GM12875 (cell line): ENCODE measurements around the gene TSHZ2.

Source experiments
- H3K4me3 ChIP-seq: one replicate; pipeline ENCODE4 v1.5.1; 2011; ENCODE audit warnings: low read depth, low read length, control low read depth
- TF ChIP-seq, protein P1 (sequence below): IDR thresholded peaks from 2 replicates; pipeline ENCODE4 v1.5.1; 2011; ENCODE audit warnings: low read depth, mild to moderate bottlenecking, control low read depth, inconsistent platforms, low read length, moderate library complexity, borderline replicate concordance; ENCODE audit not compliant: insufficient read depth

Gene TSHZ2

GRCh38 chr20:53343448-53343847 lies 371.3 kb downstream of the TSHZ2 start:
- TF ChIP-seq, protein P1, sequence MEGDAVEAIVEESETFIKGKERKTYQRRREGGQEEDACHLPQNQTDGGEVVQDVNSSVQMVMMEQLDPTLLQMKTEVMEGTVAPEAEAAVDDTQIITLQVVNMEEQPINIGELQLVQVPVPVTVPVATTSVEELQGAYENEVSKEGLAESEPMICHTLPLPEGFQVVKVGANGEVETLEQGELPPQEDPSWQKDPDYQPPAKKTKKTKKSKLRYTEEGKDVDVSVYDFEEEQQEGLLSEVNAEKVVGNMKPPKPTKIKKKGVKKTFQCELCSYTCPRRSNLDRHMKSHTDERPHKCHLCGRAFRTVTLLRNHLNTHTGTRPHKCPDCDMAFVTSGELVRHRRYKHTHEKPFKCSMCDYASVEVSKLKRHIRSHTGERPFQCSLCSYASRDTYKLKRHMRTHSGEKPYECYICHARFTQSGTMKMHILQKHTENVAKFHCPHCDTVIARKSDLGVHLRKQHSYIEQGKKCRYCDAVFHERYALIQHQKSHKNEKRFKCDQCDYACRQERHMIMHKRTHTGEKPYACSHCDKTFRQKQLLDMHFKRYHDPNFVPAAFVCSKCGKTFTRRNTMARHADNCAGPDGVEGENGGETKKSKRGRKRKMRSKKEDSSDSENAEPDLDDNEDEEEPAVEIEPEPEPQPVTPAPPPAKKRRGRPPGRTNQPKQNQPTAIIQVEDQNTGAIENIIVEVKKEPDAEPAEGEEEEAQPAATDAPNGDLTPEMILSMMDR: no peak
- H3K4me3 ChIP-seq: no peak overlapping the region

DNA sequence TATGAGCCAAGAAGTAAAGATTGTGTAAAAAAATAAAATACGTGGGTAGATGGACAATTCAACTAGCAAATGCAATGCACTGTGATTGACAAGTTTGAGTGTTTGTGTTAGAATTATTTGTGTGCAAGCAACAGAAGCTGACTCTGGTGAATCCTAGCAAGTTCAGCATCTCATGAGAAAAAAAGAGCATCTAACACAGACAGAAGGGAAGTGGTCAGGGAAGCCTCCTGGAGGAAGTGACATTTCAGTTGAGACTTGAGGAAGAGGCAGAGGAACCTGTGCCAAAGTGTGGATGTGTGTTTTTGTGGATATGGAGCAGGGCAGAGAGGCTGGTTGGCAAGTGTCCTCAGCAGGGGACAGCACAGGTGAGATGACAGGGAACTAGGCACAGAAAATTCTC lies 372.7 kb downstream of the TSHZ2 start:
- no peak overlapping the region for H3K4me3 ChIP-seq
- TF ChIP-seq, protein P1: no peak

GRCh38 chr20:53345536-53346334 lies 373.6 kb downstream of the TSHZ2 start:
- H3K4me3 ChIP-seq: no peak overlapping the region
- TF ChIP-seq, protein P1: no peak

GRCh38 chr20:53346335-53346648 lies 374.1 kb downstream of the TSHZ2 start:
- no peak overlapping the region for H3K4me3 ChIP-seq
- TF ChIP-seq, protein P1: no peak

- H3K4me3 ChIP-seq: no peak overlapping the region
- TF ChIP-seq, protein P1: no peak
Observed at GRCh38 chr20:53349730-53350129, 377.6 kb downstream of the TSHZ2 start.

DNA sequence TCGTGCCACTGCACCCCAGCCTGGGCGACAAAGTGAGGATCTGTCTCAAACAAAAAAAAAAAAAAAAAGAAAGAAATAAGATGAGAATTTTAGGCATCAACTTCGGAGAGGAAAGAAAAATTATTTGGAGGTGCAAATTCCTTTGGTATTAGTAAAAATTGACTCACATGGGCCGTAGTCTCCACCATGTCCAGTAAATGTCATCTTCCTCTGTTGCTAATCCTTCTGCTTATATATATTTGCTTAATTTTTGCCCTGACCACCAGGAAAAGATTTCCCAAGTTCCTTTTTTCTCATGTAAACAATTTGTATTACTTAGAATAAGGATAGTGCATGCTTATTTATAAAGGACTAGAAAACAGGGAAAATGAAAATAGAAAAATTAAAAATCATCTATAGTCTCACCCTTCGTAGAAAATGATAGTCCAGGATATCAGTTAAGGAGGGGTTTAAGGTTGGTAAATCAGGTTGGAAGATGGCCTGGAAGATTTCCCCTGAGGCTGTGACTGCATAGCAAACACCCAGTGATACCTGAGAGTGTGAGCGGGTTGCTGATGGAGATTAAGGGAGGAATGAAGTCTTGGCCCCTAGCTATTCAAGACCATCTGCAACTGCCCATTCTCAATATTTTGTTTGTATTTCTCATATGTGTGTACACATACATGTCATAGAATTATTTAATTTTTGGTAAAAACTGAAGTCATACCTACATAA lies 380.7 kb downstream of the TSHZ2 start:
- TF ChIP-seq, protein P1: no peak
- H3K4me3 ChIP-seq: no peak overlapping the region

GRCh38 chr20:53354314-53354713 lies 382.2 kb downstream of the TSHZ2 start:
- no peak overlapping the region for H3K4me3 ChIP-seq
- TF ChIP-seq, protein P1: no peak
